ENCODE measurements around the gene TEX2.

Gene TEX2

GRCh38 chr17:64157669-64158180 is 105.3 kb downstream of the TEX2 start:
- DNase-seq (ENCODE audit: low read depth): no peak

- no peak for DNase-seq (ENCODE audit: low read depth)
Observed at GRCh38 chr17:64156670-64157069, 106.4 kb downstream of the TEX2 start.

- DNase-seq (ENCODE audit: low read depth): no peak
Observed at GRCh38 chr17:64155751-64156544, 107.1 kb downstream of the TEX2 start.

- no peak for DNase-seq (ENCODE audit: low read depth)
Observed at GRCh38 chr17:64155129-64155528, 107.9 kb downstream of the TEX2 start.

GRCh38 chr17:64154717-64155116 is 108.3 kb downstream of the TEX2 start:
- no peak for DNase-seq (ENCODE audit: low read depth)

GRCh38 chr17:64154313-64154695 is 108.8 kb downstream of the TEX2 start:
- no peak for DNase-seq (ENCODE audit: low read depth)

GRCh38 chr17:64153565-64154312 is 109.3 kb downstream of the TEX2 start:
- DNase-seq (ENCODE audit: low read depth): no peak

GRCh38 chr17:64152428-64153125 is 110.5 kb downstream of the TEX2 start:
- no peak for DNase-seq (ENCODE audit: low read depth)

GRCh38 chr17:64151016-64151368 is 112.1 kb downstream of the TEX2 start:
- no peak for DNase-seq (ENCODE audit: low read depth)

GRCh38 chr17:64150237-64151015 is 112.6 kb downstream of the TEX2 start:
- DNase-seq (ENCODE audit: low read depth): no peak

GRCh38 chr17:64149196-64149595 is 113.9 kb downstream of the TEX2 start:
- DNase-seq (ENCODE audit: low read depth): no peak

- no peak for DNase-seq (ENCODE audit: low read depth)
Observed at GRCh38 chr17:64148699-64149098, 114.4 kb downstream of the TEX2 start.

- DNase-seq (ENCODE audit: low read depth): no peak
Observed at GRCh38 chr17:64148017-64148631, 114.9 kb downstream of the TEX2 start.

GRCh38 chr17:64147110-64148016 is 115.7 kb downstream of the TEX2 start:
- no peak for DNase-seq (ENCODE audit: low read depth)

GRCh38 chr17:64146418-64147109 is 116.5 kb downstream of the TEX2 start:
- peak; percentile 31 for DNase-seq (ENCODE audit: low read depth)

GRCh38 chr17:64145751-64146417 is 117.2 kb downstream of the TEX2 start:
- DNase-seq (ENCODE audit: low read depth): peak; percentile 86

GRCh38 chr17:64145375-64145750 is 117.7 kb downstream of the TEX2 start:
- DNase-seq (ENCODE audit: low read depth): no peak

GRCh38 chr17:64139542-64139941 is 123.5 kb downstream of the TEX2 start:
- no peak for DNase-seq (ENCODE audit: low read depth)

- DNase-seq (ENCODE audit: low read depth): no peak
Observed at GRCh38 chr17:64138441-64138840, 124.6 kb downstream of the TEX2 start.
